HUES6 (cell line): ENCODE results near the gene MED17.

Experiments
- H3K27ac ChIP-seq: 2 replicates; pipeline ENCODE4 v1.7.0; 2013; ENCODE audit warnings: low read depth, mild to moderate bottlenecking, low read length, inconsistent platforms
- H3K27me3 ChIP-seq: 2 replicates; pipeline ENCODE4 v1.6.1; 2013; ENCODE audit warnings: low read length; ENCODE audit not compliant: control insufficient read depth, insufficient read depth
- H3K36me3 ChIP-seq: 2 replicates; pipeline ENCODE4 v1.6.1; 2013; ENCODE audit warnings: low read length; ENCODE audit not compliant: control insufficient read depth, insufficient read depth
- H3K4me1 ChIP-seq: 2 replicates; pipeline ENCODE4 v1.6.1; 2013; ENCODE audit warnings: low read length; ENCODE audit not compliant: control insufficient read depth, insufficient read depth
- H3K4me3 ChIP-seq: 2 replicates; pipeline ENCODE4 v1.5.1; 2013; ENCODE audit warnings: low read depth, low read length
- H3K9ac ChIP-seq: one replicate; pipeline ENCODE4 v1.6.1; 2013; ENCODE audit warnings: mild to moderate bottlenecking, low read length
- H3K9me3 ChIP-seq: 2 replicates; pipeline ENCODE4 v1.6.1; 2013; ENCODE audit warnings: low read depth, low read length; ENCODE audit not compliant: control insufficient read depth, insufficient read depth

Gene MED17

DNA sequence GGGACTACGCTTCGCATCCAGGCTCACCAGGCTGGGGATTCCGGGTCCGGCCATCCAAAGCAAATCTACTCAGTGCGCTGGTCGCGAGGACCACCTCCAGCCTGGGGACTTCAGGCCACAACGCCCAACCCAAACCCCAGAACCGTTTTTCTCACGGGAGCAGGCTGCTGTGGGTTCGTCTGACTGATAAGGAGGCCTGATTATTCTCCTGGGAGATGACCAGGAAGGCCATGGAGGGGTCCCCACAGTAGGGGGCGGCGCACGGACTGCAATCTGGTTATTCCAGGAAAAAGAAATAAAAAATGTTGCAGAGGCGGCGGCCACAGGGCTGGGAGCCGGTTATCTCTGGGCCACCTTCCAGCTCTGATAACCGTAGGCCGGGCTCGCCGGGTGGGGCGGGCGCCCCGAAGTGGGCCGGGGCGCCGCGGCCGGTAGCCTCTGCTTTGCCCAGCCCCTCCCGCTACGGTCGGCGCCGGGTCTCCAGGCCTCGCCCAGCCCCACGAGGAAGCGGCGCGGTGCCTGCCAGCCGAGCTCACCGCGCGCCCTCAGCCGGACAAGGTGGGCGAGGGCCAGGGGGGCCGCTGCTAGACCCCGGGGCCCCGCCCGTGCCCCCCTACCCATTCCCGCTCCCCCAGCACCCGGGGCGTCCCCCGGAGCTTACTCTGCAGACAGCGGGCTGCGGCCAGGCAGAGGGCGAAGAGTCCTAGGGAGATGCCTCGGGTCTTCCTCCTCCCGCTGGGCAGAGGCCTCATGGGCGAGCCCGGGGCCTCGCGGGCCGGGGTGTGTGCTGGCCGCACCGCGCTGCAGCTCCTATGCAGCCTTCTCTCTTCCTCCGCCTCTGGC is 65.9 kb downstream of the MED17 start:
- peak overlapping the region; percentile 40; the same call in 1 of the 2 replicates for H3K4me3 ChIP-seq

DNA sequence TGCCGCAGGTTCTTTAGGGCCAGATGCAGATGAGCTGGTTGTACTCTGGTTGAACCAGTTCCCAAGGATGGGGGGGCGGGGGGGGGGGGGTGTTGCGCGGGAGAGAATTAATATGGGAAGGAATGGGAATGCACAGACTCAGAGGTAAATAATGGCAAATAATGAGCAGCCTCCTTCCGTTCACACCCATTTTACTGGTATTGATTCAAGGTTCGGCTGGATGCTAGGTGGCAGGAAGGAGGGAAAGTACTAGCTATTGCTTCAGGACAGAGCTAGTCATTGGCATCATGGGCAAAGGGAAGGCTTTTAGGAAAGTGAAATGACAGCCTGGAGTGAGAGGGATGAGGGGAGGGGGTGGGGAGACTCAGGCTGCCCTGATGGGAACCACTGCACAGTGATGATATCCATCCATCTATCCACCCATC is 66.5 kb downstream of the MED17 start, which contains the start of gene VSTM5:
TSS of gene VSTM5 (minus strand) at position 25 of the 425 bp plus-strand sequence. CDS start 116 bp downstream, outside the sequence.
- Histone ChIP-seq H3K9me3 (no peaks in the 10 kb centered on the region), H3K4me3 (peak within 1 kb of the TSS; percentile 40; the same call in 1 of the 2 replicates), H3K27ac (no peak within 1 kb of the TSS), H3K27me3 (peaks cover 3% of the 10 kb centered on the region; the same call in 1 of the 2 replicates), H3K36me3 (no peaks in the 10 kb centered on the region), H3K4me1 (peaks cover 4% of the 10 kb centered on the region; the same call in 1 of the 2 replicates), H3K9ac (no peak within 1 kb of the TSS)

More for the DNA sequence above, 65.9 kb downstream of the MED17 start:
- peaks cover 3% of the 10 kb centered on the region; the same call in 1 of the 2 replicates for H3K27me3 ChIP-seq
- H3K36me3 ChIP-seq, result no peaks in the 10 kb centered on the region
- H3K9me3 ChIP-seq, result no peaks in the 10 kb centered on the region
- no peak overlapping the region for H3K9ac ChIP-seq
- H3K4me1 ChIP-seq, result peaks cover 4% of the 10 kb centered on the region; the same call in 1 of the 2 replicates
- H3K27ac ChIP-seq, result no peak overlapping the region

DNA sequence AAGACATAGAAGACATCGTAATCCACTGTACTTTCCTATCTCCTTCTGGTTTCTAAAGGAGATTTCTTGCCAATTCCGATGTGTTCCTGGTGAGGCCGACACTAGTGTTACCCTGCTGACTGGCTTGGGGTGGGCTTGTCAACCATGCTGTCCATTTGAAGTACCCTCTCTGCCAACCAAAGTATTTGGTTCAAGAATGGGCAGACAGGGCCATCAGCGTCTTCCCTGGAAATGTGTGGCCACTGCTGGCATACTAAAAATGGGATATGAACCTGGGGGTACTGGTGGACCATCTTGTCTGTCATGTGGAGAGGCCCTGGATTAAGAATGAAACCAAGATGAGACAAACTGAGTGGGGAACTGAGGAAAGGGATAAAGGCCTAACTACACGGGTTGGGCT is 68.2 kb downstream of the MED17 start:
- Histone ChIP-seq H3K36me3 (no peaks in the 10 kb centered on the region), H3K27ac (no peak overlapping the region), H3K4me3 (no peak overlapping the region)

DNA sequence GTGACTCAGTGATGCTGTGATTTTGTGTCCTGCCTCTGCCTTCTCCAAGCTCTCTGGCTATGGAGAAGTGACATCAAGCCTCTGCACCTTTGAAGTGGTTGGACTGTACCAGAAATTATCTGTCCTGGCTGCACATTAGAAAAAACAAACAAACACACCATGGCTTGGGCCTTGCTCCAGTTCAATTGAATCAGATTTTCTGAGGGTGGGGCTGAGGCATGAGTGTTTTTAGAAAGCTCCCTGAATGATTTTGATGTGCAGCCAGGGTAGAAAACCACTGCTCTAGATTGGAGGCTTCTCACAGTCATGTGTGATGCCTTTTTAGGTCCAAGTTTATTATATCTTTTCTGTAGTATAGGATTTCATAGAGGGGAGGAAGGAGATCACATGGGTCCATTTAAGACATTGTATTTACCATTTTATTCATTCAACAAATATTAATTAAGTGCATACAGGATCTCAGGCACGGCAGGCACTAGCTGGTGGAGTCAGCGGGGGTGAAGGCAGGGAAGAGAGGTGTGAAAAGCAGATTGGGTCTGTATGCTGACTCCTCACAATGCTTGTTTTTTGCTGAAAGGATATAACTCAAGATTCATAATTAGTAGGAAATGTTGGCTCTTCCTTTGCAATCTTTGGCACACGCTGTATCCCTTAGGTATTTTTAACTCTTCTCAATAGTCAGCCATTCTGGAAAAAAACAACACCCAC is 73.5 kb downstream of the MED17 start:
- no peaks in the 10 kb centered on the region for H3K9me3 ChIP-seq
- no peak overlapping the region for H3K4me3 ChIP-seq
- H3K36me3 ChIP-seq, result no peaks in the 10 kb centered on the region
- no peaks in the 10 kb centered on the region for H3K27me3 ChIP-seq
- no peak overlapping the region for H3K9ac ChIP-seq
- H3K4me1 ChIP-seq, result peaks cover 22% of the 10 kb centered on the region
- H3K27ac ChIP-seq, result no peak overlapping the region

More for the DNA sequence above, 68.2 kb downstream of the MED17 start:
- peaks cover 12% of the 10 kb centered on the region; the same call in 1 of the 2 replicates for H3K4me1 ChIP-seq
- H3K9me3 ChIP-seq, result no peaks in the 10 kb centered on the region
- H3K27me3 ChIP-seq, result peaks cover 3% of the 10 kb centered on the region; the same call in 1 of the 2 replicates
- H3K9ac ChIP-seq, result no peak overlapping the region

DNA sequence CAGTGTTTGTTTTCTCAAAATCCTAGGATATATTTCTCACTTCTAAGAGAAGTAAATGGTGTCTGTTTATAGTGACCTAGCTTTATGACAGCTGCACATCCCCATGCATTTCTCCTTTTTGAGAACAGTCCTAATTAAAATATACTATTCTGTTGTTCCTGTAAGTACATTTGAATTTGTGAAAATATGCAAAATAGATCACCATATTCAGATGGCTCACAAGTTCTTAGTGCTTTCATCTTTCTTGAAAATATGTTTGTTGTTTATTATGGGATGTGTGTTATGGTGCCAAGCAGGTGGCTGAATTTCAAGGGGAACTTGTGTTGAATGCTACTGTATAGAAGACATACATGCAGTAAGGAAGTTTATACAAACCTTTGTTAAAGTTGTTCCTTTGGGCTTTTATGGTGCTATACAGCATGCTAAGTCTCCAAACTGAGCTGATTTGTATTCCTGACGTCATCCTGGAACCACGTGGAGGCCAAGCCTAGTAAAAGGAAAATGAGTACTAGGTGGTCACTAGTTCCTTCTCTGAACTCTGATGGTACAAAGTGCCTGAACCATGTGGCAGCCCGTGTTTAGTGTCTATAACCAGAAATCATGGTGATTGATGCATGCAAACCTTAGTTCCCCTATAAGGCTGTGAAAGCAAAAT is 74.2 kb downstream of the MED17 start:
- H3K4me1 ChIP-seq, result peaks cover 22% of the 10 kb centered on the region
- H3K27me3 ChIP-seq, result no peaks in the 10 kb centered on the region
- no peak overlapping the region for H3K9ac ChIP-seq
- no peak overlapping the region for H3K4me3 ChIP-seq
- no peaks in the 10 kb centered on the region for H3K36me3 ChIP-seq
- H3K9me3 ChIP-seq, result no peaks in the 10 kb centered on the region
- H3K27ac ChIP-seq, result no peak overlapping the region

DNA sequence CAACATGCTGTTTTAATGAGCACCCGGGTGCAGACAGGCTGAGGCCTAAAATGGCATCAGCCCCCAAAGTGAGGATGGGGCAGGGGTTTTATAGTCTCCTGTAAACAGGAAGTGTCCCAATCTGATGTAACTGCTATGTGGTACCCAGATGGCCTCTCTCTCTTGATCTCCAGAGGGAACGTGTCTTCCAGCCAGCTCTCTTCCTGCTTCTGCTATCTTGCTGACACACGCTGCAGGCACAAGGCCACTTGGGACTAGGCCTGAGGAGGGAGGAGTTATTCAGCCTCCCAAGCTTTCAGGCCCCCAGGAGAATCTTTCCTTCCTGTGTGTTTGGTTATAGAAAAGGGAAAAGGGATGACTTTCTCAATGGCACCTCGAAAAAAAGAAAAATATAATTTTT is 77.7 kb downstream of the MED17 start:
- no peak overlapping the region for H3K27ac ChIP-seq
- H3K36me3 ChIP-seq, result no peaks in the 10 kb centered on the region
- no peaks in the 10 kb centered on the region for H3K27me3 ChIP-seq
- peaks cover 16% of the 10 kb centered on the region; the same call in 1 of the 2 replicates for H3K4me1 ChIP-seq
- no peak overlapping the region for H3K4me3 ChIP-seq
- no peak overlapping the region for H3K9ac ChIP-seq
- no peaks in the 10 kb centered on the region for H3K9me3 ChIP-seq
